Osteoblast (primary cell): Measurements from ENCODE around the gene RANBP3. TPM values are rescaled to one million over a fixed set of nuclear protein-coding genes. Genes with fewer than 3 reads are reported as not detected.
A peak's percentile ranks its signal among the peaks of the same experiment; 100 is the strongest.

Source experiments
- DNase-seq: peaks from one replicate; pipeline ENCODE4 v3.0.0; 2011; ENCODE audit warnings: low spot score, mixed read lengths; ENCODE audit not compliant: insufficient read length; ENCODE audit errors: missing footprints
- H2AFZ ChIP-seq: 2 replicates; pipeline ENCODE4 v1.6.0; 2011; ENCODE audit warnings: mild to moderate bottlenecking, low read length
- H3K27ac ChIP-seq: 2 replicates; pipeline ENCODE4 v1.5.1; 2011; ENCODE audit warnings: mild to moderate bottlenecking, low read depth, low read length, moderate library complexity
- H3K27me3 ChIP-seq: 2 replicates; pipeline ENCODE4 v1.6.0; 2012; ENCODE audit warnings: mild to moderate bottlenecking, control low read depth, inconsistent platforms, low read length, moderate library complexity; ENCODE audit not compliant: insufficient read depth
- H3K36me3 ChIP-seq: 2 replicates; pipeline ENCODE4 v1.5.1; 2011; ENCODE audit warnings: mild to moderate bottlenecking, low read length, control low read depth, moderate library complexity; ENCODE audit not compliant: insufficient read depth
- H3K4me1 ChIP-seq: 2 replicates; pipeline ENCODE4 v1.5.1; 2011; ENCODE audit warnings: mild to moderate bottlenecking, low read length, control low read depth, moderate library complexity; ENCODE audit not compliant: insufficient read depth
- H3K4me2 ChIP-seq: 2 replicates; pipeline ENCODE4 v1.6.0; 2011; ENCODE audit warnings: mild to moderate bottlenecking, low read length; ENCODE audit not compliant: insufficient read depth
- H3K4me3 ChIP-seq: fragments of 200-600 bp; sonication (generic); 3 replicates; pipeline ENCODE4 v1.5.1; 2012; ENCODE audit warnings: mild to moderate bottlenecking, low read length, inconsistent platforms; ENCODE audit not compliant: insufficient read depth
- H3K79me2 ChIP-seq: 2 replicates; pipeline ENCODE4 v1.6.0; 2012; ENCODE audit warnings: mild to moderate bottlenecking, low read length, control low read depth, inconsistent platforms; ENCODE audit not compliant: insufficient read depth
- H3K9me3 ChIP-seq: 2 replicates; pipeline ENCODE4 v1.5.1; 2011; ENCODE audit warnings: low read depth, low read length, control low read depth
- H4K20me1 ChIP-seq: 2 replicates; pipeline ENCODE4 v1.6.0; 2012; ENCODE audit warnings: mild to moderate bottlenecking, low read length, control low read depth; ENCODE audit not compliant: insufficient read depth
- total RNA-seq: library from RNA; depleted of rRNA; stranded (reverse); fragments of >200 nt; gene quantifications from 2 replicates; pipeline ENCODE4 v1.2.3, GENCODE V29; 2012
- TF ChIP-seq, protein P1 (sequence below): IDR thresholded peaks from 2 replicates; pipeline ENCODE4 v1.5.1; 2011; ENCODE audit warnings: mild to moderate bottlenecking, low read depth, low read length, moderate library complexity; ENCODE audit errors: extremely low read depth

Gene RANBP3
- total RNA-seq, 1 donor = 40.5 TPM

GRCh38 chr19:5929625-5930024 is 48.3 kb downstream of the RANBP3 start:
- Histone ChIP-seq H4K20me1 (peaks cover 21% of the 10 kb centered on the region), H3K9me3 (no peaks in the 10 kb centered on the region), H3K27me3 (no peaks in the 10 kb centered on the region), H3K4me1 (peaks cover 12% of the 10 kb centered on the region), H2AFZ (no peak overlapping the region), H3K4me3 (no peak overlapping the region), H3K36me3 (peaks cover 93% of the 10 kb centered on the region), H3K4me2 (no peak overlapping the region), H3K79me2 (peaks cover 15% of the 10 kb centered on the region), H3K27ac (no peak overlapping the region)
- TF ChIP-seq, protein P1, sequence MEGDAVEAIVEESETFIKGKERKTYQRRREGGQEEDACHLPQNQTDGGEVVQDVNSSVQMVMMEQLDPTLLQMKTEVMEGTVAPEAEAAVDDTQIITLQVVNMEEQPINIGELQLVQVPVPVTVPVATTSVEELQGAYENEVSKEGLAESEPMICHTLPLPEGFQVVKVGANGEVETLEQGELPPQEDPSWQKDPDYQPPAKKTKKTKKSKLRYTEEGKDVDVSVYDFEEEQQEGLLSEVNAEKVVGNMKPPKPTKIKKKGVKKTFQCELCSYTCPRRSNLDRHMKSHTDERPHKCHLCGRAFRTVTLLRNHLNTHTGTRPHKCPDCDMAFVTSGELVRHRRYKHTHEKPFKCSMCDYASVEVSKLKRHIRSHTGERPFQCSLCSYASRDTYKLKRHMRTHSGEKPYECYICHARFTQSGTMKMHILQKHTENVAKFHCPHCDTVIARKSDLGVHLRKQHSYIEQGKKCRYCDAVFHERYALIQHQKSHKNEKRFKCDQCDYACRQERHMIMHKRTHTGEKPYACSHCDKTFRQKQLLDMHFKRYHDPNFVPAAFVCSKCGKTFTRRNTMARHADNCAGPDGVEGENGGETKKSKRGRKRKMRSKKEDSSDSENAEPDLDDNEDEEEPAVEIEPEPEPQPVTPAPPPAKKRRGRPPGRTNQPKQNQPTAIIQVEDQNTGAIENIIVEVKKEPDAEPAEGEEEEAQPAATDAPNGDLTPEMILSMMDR = no peak
- no peak for DNase-seq

GRCh38 chr19:5929179-5929578 is 48.8 kb downstream of the RANBP3 start:
- no peak overlapping the region for H3K27ac ChIP-seq
- no peaks in the 10 kb centered on the region for H3K27me3 ChIP-seq
- peaks cover 8% of the 10 kb centered on the region for H3K4me1 ChIP-seq
- H3K9me3 ChIP-seq = no peaks in the 10 kb centered on the region
- peaks cover 15% of the 10 kb centered on the region for H3K79me2 ChIP-seq
- no peak overlapping the region for H3K4me3 ChIP-seq
- H2AFZ ChIP-seq = no peak overlapping the region
- H3K4me2 ChIP-seq = no peak overlapping the region
- DNase-seq = peak; percentile 46
- H4K20me1 ChIP-seq = peaks cover 21% of the 10 kb centered on the region
- TF ChIP-seq, protein P1 = no peak
- peaks cover 94% of the 10 kb centered on the region for H3K36me3 ChIP-seq

DNA sequence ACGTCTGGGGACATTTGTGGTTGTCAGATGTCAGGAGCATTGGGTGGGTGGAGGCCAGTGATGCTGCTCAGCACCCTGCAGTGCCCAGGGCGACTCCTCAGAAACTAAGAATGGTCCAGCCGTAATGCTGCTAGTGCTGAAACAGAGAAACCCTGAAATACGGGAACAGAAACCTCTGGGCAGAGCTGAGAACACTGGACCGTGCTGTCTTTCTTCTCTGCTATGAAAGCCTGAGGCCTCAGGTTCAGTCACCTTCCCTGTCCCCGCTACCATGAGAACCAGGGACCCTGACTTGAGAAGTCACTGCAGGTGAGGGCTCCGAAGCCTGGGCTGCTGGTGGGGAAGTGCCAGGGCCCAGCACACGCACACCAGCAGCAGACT is 50.5 kb downstream of the RANBP3 start:
- peaks cover 94% of the 10 kb centered on the region for H3K36me3 ChIP-seq

DNA sequence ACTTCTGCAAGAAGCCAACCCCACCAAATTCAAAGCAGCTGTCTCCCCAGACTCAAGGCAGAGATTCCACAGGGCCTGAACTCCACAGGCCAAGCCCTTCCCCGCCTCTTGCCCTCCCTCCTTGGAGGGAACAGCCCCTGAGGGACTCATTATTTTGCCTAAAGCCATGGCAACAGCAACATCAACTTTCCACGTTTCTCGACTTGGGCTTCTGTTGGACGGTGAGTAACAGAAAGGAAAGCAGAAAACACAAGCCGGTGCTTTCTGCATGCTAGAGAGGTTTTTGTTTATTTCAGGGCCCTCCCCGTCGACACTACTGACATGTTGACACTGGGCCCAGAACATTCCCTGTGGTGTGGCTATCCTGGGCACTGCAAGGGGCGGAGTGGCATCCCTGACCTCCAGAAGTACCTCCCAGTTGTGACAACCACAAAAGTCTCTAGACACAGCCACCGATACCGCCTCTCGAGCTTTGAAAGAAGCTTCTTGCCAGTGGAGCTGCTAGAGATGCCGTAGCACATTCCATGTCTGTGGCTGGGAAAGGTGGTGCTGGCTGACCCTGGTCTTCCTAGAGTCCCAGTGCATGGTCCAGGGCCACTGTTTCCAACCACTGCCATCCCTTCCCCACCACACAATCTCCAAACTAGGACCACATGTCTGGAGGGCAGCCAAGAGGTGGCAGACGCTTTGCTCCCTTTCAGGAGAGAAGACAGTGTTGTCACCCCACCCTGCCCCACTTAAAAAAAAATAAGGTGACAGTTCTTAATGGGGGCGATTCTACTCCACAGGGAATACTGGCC is 51.1 kb downstream of the RANBP3 start:
- H3K79me2 ChIP-seq = no peaks in the 10 kb centered on the region
- TF ChIP-seq, protein P1 = no peak
- no peaks in the 10 kb centered on the region for H3K9me3 ChIP-seq
- no peaks in the 10 kb centered on the region for H3K27me3 ChIP-seq
- no peak overlapping the region for H3K4me2 ChIP-seq
- peaks cover 14% of the 10 kb centered on the region for H4K20me1 ChIP-seq
- no peak overlapping the region for H3K4me3 ChIP-seq
- no peak overlapping the region for H2AFZ ChIP-seq
- peak; percentile 97 for DNase-seq
- peaks cover 7% of the 10 kb centered on the region for H3K4me1 ChIP-seq
- H3K36me3 ChIP-seq = peaks cover 92% of the 10 kb centered on the region
- H3K27ac ChIP-seq = peak overlapping the region; percentile 79

More for the DNA sequence above, 50.5 kb downstream of the RANBP3 start:
- DNase-seq = peak; percentile 19
- no peak overlapping the region for H3K4me2 ChIP-seq
- H3K4me3 ChIP-seq = no peak overlapping the region
- no peak overlapping the region for H2AFZ ChIP-seq
- peaks cover 14% of the 10 kb centered on the region for H4K20me1 ChIP-seq
- no peaks in the 10 kb centered on the region for H3K27me3 ChIP-seq
- no peaks in the 10 kb centered on the region for H3K9me3 ChIP-seq
- TF ChIP-seq, protein P1 = no peak
- H3K79me2 ChIP-seq = no peaks in the 10 kb centered on the region
- peak overlapping the region; percentile 79 for H3K27ac ChIP-seq
- H3K4me1 ChIP-seq = peaks cover 7% of the 10 kb centered on the region
